HepG2 (cell line): ENCODE results near the gene CLIC3. TPM values are rescaled to one million over a fixed set of nuclear protein-coding genes. Genes with fewer than 3 reads are reported as not detected.

Experiments
- AGO1 ChIP-seq: fragments of 200-400 bp; formaldehyde crosslinking; IDR thresholded peaks from 2 replicates; pipeline ENCODE4 v1.6.1; 2017; ENCODE audit warnings: mild to moderate bottlenecking, low read depth, low read length, moderate library complexity; ENCODE audit not compliant: poor library complexity, severe bottlenecking
- ELF1 ChIP-seq: sonication (generic); formaldehyde crosslinking; IDR thresholded peaks from 2 replicates; pipeline ENCODE4 v1.4.0; 2020; ENCODE audit warnings: missing genetic modification reagents
- FOXP1 ChIP-seq, 2 experiments: fragments of 450-650 bp in 1 of 2; IDR thresholded peaks; 2 replicates each; pipeline ENCODE4 v1.6.1; 2017 to 2018; ENCODE audit warnings: antibody characterized with exemption in 1 of 2
- HDAC2 ChIP-seq: sonication (generic); formaldehyde crosslinking; IDR thresholded peaks from 2 replicates; pipeline ENCODE4 v1.4.0; 2020; ENCODE audit warnings: missing genetic modification reagents
- IKZF1 ChIP-seq: fragments of 450-650 bp; IDR thresholded peaks from 2 replicates; pipeline ENCODE4 v1.7.1; 2016
- KDM3A ChIP-seq: IDR thresholded peaks from 2 replicates; pipeline ENCODE4 v1.6.1; 2018; ENCODE audit warnings: low read depth, missing compliant biosample characterization
- KDM5B ChIP-seq: sonication (generic); formaldehyde crosslinking; IDR thresholded peaks from 2 replicates; pipeline ENCODE4 v1.4.0; 2020; ENCODE audit warnings: missing genetic modification reagents, mild to moderate bottlenecking, borderline replicate concordance
- MAZ ChIP-seq, 2 experiments: sonication (generic) in 1 of 2; formaldehyde crosslinking in 1 of 2; IDR thresholded peaks; 2 replicates each; pipeline versions ENCODE4 v1.5.0 to v1.6.1; 2012 to 2020; ENCODE audit warnings: low read depth in 2 of 2, mild to moderate bottlenecking in 2 of 2, borderline replicate concordance in 1 of 2, improper control_type of control experiment in 1 of 2, low read length in 1 of 2, missing genetic modification reagents in 1 of 2, moderate library complexity in 1 of 2
- NCOA5 ChIP-seq: sonication (generic); formaldehyde crosslinking; IDR thresholded peaks from 2 replicates; pipeline ENCODE4 v1.4.0; 2020; ENCODE audit warnings: missing genetic modification reagents
- PCBP2 ChIP-seq: fragments of 200-400 bp; formaldehyde crosslinking; optimal IDR thresholded peaks from 2 replicates; pipeline ENCODE3; 2018; ENCODE audit warnings: low read length, low read depth; ENCODE audit not compliant: poor library complexity, severe bottlenecking
- POLR2A ChIP-seq, 2 experiments: IDR thresholded peaks; 2 replicates each; pipeline ENCODE4 v1.6.1; 2011; ENCODE audit warnings: low read depth in 2 of 2, low read length in 2 of 2, mild to moderate bottlenecking in 1 of 2, moderate library complexity in 1 of 2; ENCODE audit not compliant: insufficient read depth in 1 of 2
- SPEN ChIP-seq: sonication (generic); formaldehyde crosslinking; IDR thresholded peaks from 2 replicates; pipeline ENCODE4 v1.5.1; 2020; ENCODE audit warnings: low read depth, mild to moderate bottlenecking, missing genetic modification reagents
- SSRP1 ChIP-seq: IDR thresholded peaks from 2 replicates; pipeline ENCODE4 v1.6.1; 2016; ENCODE audit warnings: control low read depth
- THYN1 ChIP-seq: sonication (generic); formaldehyde crosslinking; IDR thresholded peaks from 2 replicates; pipeline ENCODE4 v1.8.1; 2023; ENCODE audit warnings: low read depth, mild to moderate bottlenecking, moderate library complexity, missing genetic modification reagents, borderline replicate concordance
- YEATS4 ChIP-seq: sonication (generic); formaldehyde crosslinking; IDR thresholded peaks from 2 replicates; pipeline ENCODE4 v1.4.0; 2020; ENCODE audit warnings: missing genetic modification reagents, borderline replicate concordance
- ZFP91 ChIP-seq: sonication (generic); formaldehyde crosslinking; IDR thresholded peaks from 2 replicates; pipeline ENCODE4 v1.9.0; 2022; ENCODE audit warnings: missing genetic modification reagents, mild to moderate bottlenecking, borderline replicate concordance
- ZFYVE20 ChIP-seq: sonication (generic); formaldehyde crosslinking; IDR thresholded peaks from 2 replicates; pipeline ENCODE4 v1.8.0; 2023; ENCODE audit warnings: low read depth, mild to moderate bottlenecking, moderate library complexity, missing genetic modification reagents, borderline replicate concordance
- ZNF17 ChIP-seq: sonication (generic); formaldehyde crosslinking; IDR thresholded peaks from 2 replicates; pipeline ENCODE4 v1.5.0; 2020; ENCODE audit warnings: mild to moderate bottlenecking, missing genetic modification reagents
- ZNF883 ChIP-seq: sonication (generic); formaldehyde crosslinking; IDR thresholded peaks from 2 replicates; pipeline ENCODE4 v1.5.1; 2020; ENCODE audit warnings: mild to moderate bottlenecking, missing genetic modification reagents; ENCODE audit errors: not compliant biosample characterization
- polyA plus RNA-seq, 8 experiments: library from polyadenylated mRNA; depleted of rRNA in 3 of 8; stranded (reverse) in 7 of 8; unstranded in 1 of 8; fragments of >200 nt; fragmentation: Illumina TruSeq in 4 of 8; extraction: Trizol in 4 of 8; gene quantifications; 2 replicates each; pipeline versions ENCODE4 v1.2.1 to v1.2.3, GENCODE V29; 2011 to 2016; ENCODE audit warnings: low read depth in 4 of 8, missing spikeins in 1 of 8, mixed read lengths in 1 of 8; ENCODE audit not compliant: insufficient read depth in 1 of 8
- total RNA-seq, 5 experiments: library from RNA; depleted of rRNA; stranded (reverse); fragments of >200 nt; fragmentation: Illumina TruSeq; extraction: Trizol; gene quantifications; 2 replicates each; pipeline ENCODE4 v1.2.3, GENCODE V29; 2016; ENCODE audit warnings: low read depth in 1 of 5
- TF ChIP-seq, protein P1 (sequence below): IDR thresholded peaks from 2 replicates; pipeline ENCODE4 v1.6.1; 2016; ENCODE audit warnings: low read depth, borderline replicate concordance
- TF ChIP-seq, protein P2 (sequence below): sonication (generic); formaldehyde crosslinking; IDR thresholded peaks from 2 replicates; pipeline ENCODE4 v1.4.0; 2020; ENCODE audit warnings: missing genetic modification reagents

The CLIC3 gene
- total and polyA plus RNA-seq, 2 of the 13 experiments (the other 11 are each of a cell fraction or from before 2014, with no cell fraction given): 0.51 to 1.5 TPM

GRCh38 chr9:137034709-137035506 lies 38.5 kb upstream of the CLIC3 start (continued):
- TF ChIP-seq KDM5B (CRISPR knock-in tag): peak; percentile 53; the same call in 1 of the 2 replicates
- TF ChIP-seq POLR2A (IDR thresholded peaks at IDR 0.05; ENCODE audit: insufficient read depth in 1 of 2, low read depth in 2 of 2, low read length in 2 of 2): no peak
- TF ChIP-seq ZNF883: no peak
- peak; percentile 48 for TF ChIP-seq ELF1 (CRISPR knock-in tag)
- TF ChIP-seq, protein P1, sequence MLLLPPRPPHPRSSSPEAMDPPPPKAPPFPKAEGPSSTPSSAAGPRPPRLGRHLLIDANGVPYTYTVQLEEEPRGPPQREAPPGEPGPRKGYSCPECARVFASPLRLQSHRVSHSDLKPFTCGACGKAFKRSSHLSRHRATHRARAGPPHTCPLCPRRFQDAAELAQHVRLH (CRISPR knock-in tag): no peak
- peak; percentile 18 for TF ChIP-seq AGO1
- TF ChIP-seq ZNF17 (CRISPR knock-in tag): no peak
- TF ChIP-seq MAZ (IDR thresholded peaks at IDR 0.05; ENCODE audit: borderline replicate concordance, low read depth, low read length): no peak
- TF ChIP-seq MAZ (CRISPR knock-in tag; IDR thresholded peaks at IDR 0.05; ENCODE audit: low read depth): peak; percentile 65; the same call in 1 of the 2 replicates
- TF ChIP-seq SPEN (CRISPR knock-in tag): peak; percentile 40; the same call in 1 of the 2 replicates
- TF ChIP-seq HDAC2 (CRISPR knock-in tag): 0 out of 2 replicates have a peak, but pooled peaks have one; percentile 11
- no peak for TF ChIP-seq IKZF1
- TF ChIP-seq YEATS4: no peak
- TF ChIP-seq FOXP1 (IDR thresholded peaks at IDR 0.05): no peak
- TF ChIP-seq FOXP1 (CRISPR knock-in tag; IDR thresholded peaks at IDR 0.05): no peak
- no peak for TF ChIP-seq ZFYVE20 (CRISPR knock-in tag)
- no peak for TF ChIP-seq THYN1 (CRISPR knock-in tag)
- TF ChIP-seq NCOA5 (CRISPR knock-in tag): no peak
- no peak for TF ChIP-seq PCBP2
- 0 out of 2 replicates have a peak, but pooled peaks have one; percentile 45 for TF ChIP-seq KDM3A (CRISPR knock-in tag)
- TF ChIP-seq, protein P2, sequence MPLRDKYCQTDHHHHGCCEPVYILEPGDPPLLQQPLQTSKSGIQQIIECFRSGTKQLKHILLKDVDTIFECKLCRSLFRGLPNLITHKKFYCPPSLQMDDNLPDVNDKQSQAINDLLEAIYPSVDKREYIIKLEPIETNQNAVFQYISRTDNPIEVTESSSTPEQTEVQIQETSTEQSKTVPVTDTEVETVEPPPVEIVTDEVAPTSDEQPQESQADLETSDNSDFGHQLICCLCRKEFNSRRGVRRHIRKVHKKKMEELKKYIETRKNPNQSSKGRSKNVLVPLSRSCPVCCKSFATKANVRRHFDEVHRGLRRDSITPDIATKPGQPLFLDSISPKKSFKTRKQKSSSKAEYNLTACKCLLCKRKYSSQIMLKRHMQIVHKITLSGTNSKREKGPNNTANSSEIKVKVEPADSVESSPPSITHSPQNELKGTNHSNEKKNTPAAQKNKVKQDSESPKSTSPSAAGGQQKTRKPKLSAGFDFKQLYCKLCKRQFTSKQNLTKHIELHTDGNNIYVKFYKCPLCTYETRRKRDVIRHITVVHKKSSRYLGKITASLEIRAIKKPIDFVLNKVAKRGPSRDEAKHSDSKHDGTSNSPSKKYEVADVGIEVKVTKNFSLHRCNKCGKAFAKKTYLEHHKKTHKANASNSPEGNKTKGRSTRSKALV (CRISPR knock-in tag): 0 out of 2 replicates have a peak, but pooled peaks have one; percentile 48
- TF ChIP-seq ZFP91 (CRISPR knock-in tag): peak; percentile 61
- TF ChIP-seq SSRP1 (CRISPR knock-in tag): peak; percentile 25; the same call in 1 of the 2 replicates
